Breast epithelium (tissue), 4 donors: ENCODE data around the gene DDR2. TPM values are rescaled to one million over a fixed set of nuclear protein-coding genes. Genes with fewer than 3 reads are reported as not detected.

Experiments used
- DNase-seq, 2 donors: peaks; one replicate each; pipeline ENCODE4 v3.0.0-alpha.2; 2019; ENCODE audit warnings: low spot score in 2 of 2
- H3K27ac ChIP-seq, 2 donors: fragments of 200-600 bp; sonication (generic) in 1 of 2; one replicate each; pipeline ENCODE4 v1.5.1; 2016 to 2019; ENCODE audit warnings: mild to moderate bottlenecking in 1 of 2
- H3K27me3 ChIP-seq, 2 donors: fragments of 200-600 bp; sonication (generic) in 1 of 2; one replicate each; pipeline versions ENCODE4 v1.5.1 to v1.6.0; 2017 to 2019; ENCODE audit warnings: control low read depth in 1 of 2, mild to moderate bottlenecking in 1 of 2
- H3K36me3 ChIP-seq: fragments of 200-600 bp; one replicate; pipeline ENCODE4 v1.5.1; 2019
- H3K4me1 ChIP-seq, 2 donors: fragments of 200-600 bp; sonication (generic); one replicate each; pipeline ENCODE4 v1.5.1; 2016 to 2019; ENCODE audit warnings: control low read depth in 1 of 2
- H3K4me3 ChIP-seq, 3 donors: fragments of 200-600 bp; sonication (generic); 1 replicate in 2 of 3; 2 replicates in 1 of 3; pipeline ENCODE4 v1.5.1; 2016 to 2019; ENCODE audit warnings: mild to moderate bottlenecking in 3 of 3, moderate library complexity in 2 of 3
- H3K9me3 ChIP-seq, 2 donors: fragments of 200-600 bp; sonication (generic) in 1 of 2; one replicate each; pipeline ENCODE4 v1.5.1; 2016 to 2019; ENCODE audit warnings: control low read depth in 1 of 2
- CTCF ChIP-seq, 3 donors: fragments of 450-650 bp; IDR thresholded peaks; one replicate each; pipeline ENCODE4 v1.5.1; 2016 to 2017; ENCODE audit warnings: antibody characterized with exemption in 3 of 3, mild to moderate bottlenecking in 3 of 3, moderate library complexity in 3 of 3
- POLR2A ChIP-seq: fragments of 450-650 bp; IDR thresholded peaks from one replicate; pipeline ENCODE4 v1.6.1; 2016; ENCODE audit warnings: antibody characterized with exemption, mild to moderate bottlenecking, moderate library complexity
- POLR2AphosphoS5 ChIP-seq, 3 donors: sonication (generic); formaldehyde crosslinking; IDR thresholded peaks; one replicate each; pipeline ENCODE4 v1.6.1; 2017; ENCODE audit warnings: antibody characterized with exemption in 3 of 3
- intact Hi-C: fragments of 100-400 bp; cut with DNase I; formaldehyde crosslinking; loops from one replicate; pipeline ENCODE4 v1.15.1; 2023; ENCODE audit warnings: low total_unique reads
- total RNA-seq, 3 donors: library from RNA; depleted of rRNA; stranded (reverse); fragments of >200 nt; gene quantifications; one replicate each; pipeline ENCODE4 v1.1.0, GENCODE V29; 2016

The DDR2 gene
- total RNA-seq, 3 donors from 2014 or later, result 41.9 to 238 (median 47.2) TPM

- TF ChIP-seq CTCF (IDR thresholded peaks at IDR 0.05) (no peak), POLR2AphosphoS5 (IDR thresholded peaks at IDR 0.05) (no peak), POLR2A (no peak)
- no peak for DNase-seq
- no peaks in the 10 kb centered on the region for H3K9me3 ChIP-seq
- intact Hi-C loops, result no loop called here
- no peak overlapping the region for H3K27ac ChIP-seq
- H3K36me3 ChIP-seq, result no peaks in the 10 kb centered on the region
- H3K4me1 ChIP-seq, result no peaks in the 10 kb centered on the region
- no peaks in the 10 kb centered on the region for H3K27me3 ChIP-seq
- no peak overlapping the region for H3K4me3 ChIP-seq
Observed at GRCh38 chr1:162756523-162756922, 124.3 kb downstream of the DDR2 start.

GRCh38 chr1:162757476-162757875 lies 125.2 kb downstream of the DDR2 start:
- intact Hi-C loops, result no loop called here
- no peaks in the 10 kb centered on the region for H3K4me1 ChIP-seq
- H3K9me3 ChIP-seq, result no peaks in the 10 kb centered on the region
- no peak overlapping the region for H3K27ac ChIP-seq
- H3K4me3 ChIP-seq, result no peak overlapping the region
- DNase-seq, result no peak
- no peaks in the 10 kb centered on the region for H3K36me3 ChIP-seq
- H3K27me3 ChIP-seq, result no peaks in the 10 kb centered on the region
- TF ChIP-seq CTCF (IDR thresholded peaks at IDR 0.05), result no peak
- no peak for TF ChIP-seq POLR2A
- no peak for TF ChIP-seq POLR2AphosphoS5 (IDR thresholded peaks at IDR 0.05)

GRCh38 chr1:162765788-162766187 lies 133.5 kb downstream of the DDR2 start:
- H3K36me3 ChIP-seq, result no peaks in the 10 kb centered on the region

DNA sequence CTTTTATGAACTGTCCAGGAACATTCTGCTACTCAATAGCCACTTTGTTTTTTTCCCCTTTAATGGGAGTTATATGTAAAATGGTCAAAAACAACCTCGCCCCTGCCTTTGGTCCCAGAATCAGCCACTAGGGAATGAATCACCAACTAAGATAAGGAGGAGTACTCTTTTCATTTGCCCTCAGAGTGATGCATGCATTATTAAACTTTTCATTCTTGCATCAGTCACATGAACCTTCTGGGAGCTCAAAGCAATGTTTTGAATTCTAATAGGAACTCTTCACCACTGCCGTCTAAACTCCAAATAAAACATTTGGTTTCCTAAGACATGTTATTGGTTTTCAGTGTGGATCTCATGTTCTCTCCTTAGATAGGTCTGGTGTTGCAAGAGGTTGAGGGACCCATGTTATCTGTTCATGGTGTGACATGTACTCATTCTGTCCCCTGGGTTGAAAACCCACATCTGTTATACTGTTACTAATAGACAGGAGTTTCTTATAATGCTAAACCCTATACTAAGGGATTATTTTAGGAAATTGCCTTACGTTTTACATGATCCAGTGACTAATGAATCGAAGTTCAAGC lies 140.4 kb downstream of the DDR2 start:
- H3K4me3 ChIP-seq, result no peak overlapping the region
- H3K27me3 ChIP-seq, result no peaks in the 10 kb centered on the region
- intact Hi-C loops, result no loop called here
- H3K4me1 ChIP-seq, result no peaks in the 10 kb centered on the region
- H3K9me3 ChIP-seq, result no peaks in the 10 kb centered on the region
- no peak for DNase-seq
- no peaks in the 10 kb centered on the region for H3K36me3 ChIP-seq
- H3K27ac ChIP-seq, result no peak overlapping the region
- TF ChIP-seq CTCF (IDR thresholded peaks at IDR 0.05), result no peak
- TF ChIP-seq POLR2AphosphoS5 (IDR thresholded peaks at IDR 0.05), result no peak
- no peak for TF ChIP-seq POLR2A

More at GRCh38 chr1:162765788-162766187, 133.5 kb downstream of the DDR2 start:
- no peak overlapping the region for H3K27ac ChIP-seq
- no peaks in the 10 kb centered on the region for H3K4me1 ChIP-seq
- no peak for DNase-seq
- no peaks in the 10 kb centered on the region for H3K9me3 ChIP-seq
- H3K27me3 ChIP-seq, result no peaks in the 10 kb centered on the region
- H3K4me3 ChIP-seq, result no peak overlapping the region
- no peak for TF ChIP-seq CTCF (IDR thresholded peaks at IDR 0.05)
- intact Hi-C loops, result no loop called here

DNA sequence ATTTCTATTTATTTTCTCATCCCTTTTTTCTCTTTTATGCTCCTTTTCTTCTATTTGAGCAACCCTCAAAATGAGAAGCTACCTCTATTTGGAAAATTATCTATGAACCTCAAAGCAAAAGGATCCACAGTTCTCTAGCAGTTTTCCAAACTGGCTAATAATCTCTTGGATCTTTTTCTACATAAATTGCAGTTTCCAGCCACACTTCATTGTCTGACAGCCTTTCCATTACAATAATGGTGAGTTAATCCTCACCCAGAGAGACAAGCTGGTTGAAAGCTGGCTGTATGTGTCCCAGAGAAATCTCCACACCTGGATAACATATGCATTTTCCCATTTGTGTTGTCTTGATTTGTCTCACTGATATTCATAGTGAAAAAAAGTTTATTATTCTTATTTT lies 141.7 kb downstream of the DDR2 start:
- intact Hi-C loops, result no loop called here
- no peaks in the 10 kb centered on the region for H3K9me3 ChIP-seq
- no peaks in the 10 kb centered on the region for H3K36me3 ChIP-seq
- no peaks in the 10 kb centered on the region for H3K4me1 ChIP-seq
- TF ChIP-seq POLR2AphosphoS5 (IDR thresholded peaks at IDR 0.05) (no peak), CTCF (IDR thresholded peaks at IDR 0.05) (no peak), POLR2A (no peak)
- no peak overlapping the region for H3K27ac ChIP-seq
- H3K27me3 ChIP-seq, result no peaks in the 10 kb centered on the region
- DNase-seq, result no peak
- no peak overlapping the region for H3K4me3 ChIP-seq
